ENCODE data around the gene FGF2. TPM values are rescaled to one million over a fixed set of nuclear protein-coding genes. Genes with fewer than 3 reads are reported as not detected.

Gene FGF2
- total RNA-seq, 1 donor from 2014 or later = 4.1 TPM

GRCh38 chr4:122815248-122815647 is 11.4 kb upstream of the FGF2 start:
- Histone ChIP-seq H3K27me3 (ENCODE audit: low read depth) (no peaks in the 10 kb centered on the region), H3K27ac (replicated peaks) (no peak overlapping the region), H3K4me1 (peaks cover 7% of the 10 kb centered on the region), H3K4me3 (no peak overlapping the region), H3K36me3 (no peaks in the 10 kb centered on the region), H3K9me3 (replicated peaks) (no peaks in the 10 kb centered on the region)
- intact Hi-C loops (cut with micrococcal nuclease) = no loop called here
- no peak for DNase-seq
- TF ChIP-seq, protein P1, sequence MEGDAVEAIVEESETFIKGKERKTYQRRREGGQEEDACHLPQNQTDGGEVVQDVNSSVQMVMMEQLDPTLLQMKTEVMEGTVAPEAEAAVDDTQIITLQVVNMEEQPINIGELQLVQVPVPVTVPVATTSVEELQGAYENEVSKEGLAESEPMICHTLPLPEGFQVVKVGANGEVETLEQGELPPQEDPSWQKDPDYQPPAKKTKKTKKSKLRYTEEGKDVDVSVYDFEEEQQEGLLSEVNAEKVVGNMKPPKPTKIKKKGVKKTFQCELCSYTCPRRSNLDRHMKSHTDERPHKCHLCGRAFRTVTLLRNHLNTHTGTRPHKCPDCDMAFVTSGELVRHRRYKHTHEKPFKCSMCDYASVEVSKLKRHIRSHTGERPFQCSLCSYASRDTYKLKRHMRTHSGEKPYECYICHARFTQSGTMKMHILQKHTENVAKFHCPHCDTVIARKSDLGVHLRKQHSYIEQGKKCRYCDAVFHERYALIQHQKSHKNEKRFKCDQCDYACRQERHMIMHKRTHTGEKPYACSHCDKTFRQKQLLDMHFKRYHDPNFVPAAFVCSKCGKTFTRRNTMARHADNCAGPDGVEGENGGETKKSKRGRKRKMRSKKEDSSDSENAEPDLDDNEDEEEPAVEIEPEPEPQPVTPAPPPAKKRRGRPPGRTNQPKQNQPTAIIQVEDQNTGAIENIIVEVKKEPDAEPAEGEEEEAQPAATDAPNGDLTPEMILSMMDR (IDR thresholded peaks at IDR 0.05; ENCODE audit: borderline replicate concordance) = no peak

DNA sequence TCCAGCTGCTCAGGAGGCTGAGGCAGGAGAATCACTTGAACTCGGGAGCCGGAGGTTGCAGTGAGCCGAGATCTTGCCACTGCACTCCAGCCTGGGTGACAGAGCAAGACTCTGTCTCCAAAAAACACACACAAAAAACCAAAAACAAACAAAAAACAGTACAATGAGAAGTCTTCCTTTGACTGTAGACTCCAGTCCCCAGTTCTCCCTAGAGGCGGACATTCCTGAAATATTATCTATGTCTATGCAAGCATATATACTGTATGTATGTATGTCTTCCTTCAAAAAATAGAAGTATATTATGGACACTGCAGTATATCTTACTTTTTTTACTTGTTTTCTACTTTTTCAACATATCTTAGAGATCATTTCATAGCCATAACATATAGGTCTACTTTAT is 10.2 kb upstream of the FGF2 start:
- intact Hi-C loops (cut with micrococcal nuclease) = no loop called here

DNA sequence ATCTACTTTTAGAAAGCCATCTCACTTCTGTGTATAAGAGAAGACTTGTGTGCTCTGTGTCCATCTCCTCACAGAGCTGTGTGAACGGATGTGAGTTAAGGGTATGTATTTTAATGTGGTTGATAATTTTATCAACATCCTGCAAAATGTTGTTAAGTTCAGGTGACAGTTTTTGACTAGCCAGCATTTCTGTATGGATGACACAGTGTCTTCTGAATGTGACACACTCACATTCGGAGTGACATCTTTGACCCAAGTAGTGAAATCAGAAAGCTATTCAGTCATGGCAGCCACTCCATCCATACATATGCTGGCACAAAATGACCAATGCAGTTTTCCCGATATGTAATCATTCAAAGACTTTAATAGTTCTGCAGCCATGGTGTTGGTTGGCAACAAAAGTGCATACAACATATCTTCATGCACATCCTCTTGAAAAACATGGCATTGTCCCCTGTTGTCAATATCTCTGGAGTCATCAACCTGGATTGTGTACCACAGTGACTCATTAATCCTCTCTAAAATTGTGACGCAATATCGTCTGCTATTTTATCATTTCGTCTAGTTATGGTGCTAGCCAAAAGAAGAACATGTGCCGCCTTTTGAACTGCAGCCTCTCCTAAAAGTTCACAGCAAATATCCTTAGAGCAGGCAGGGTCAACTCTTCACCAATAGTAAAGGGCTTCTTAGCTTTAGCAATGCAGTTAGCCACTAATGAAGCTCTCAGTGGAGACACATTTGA is 6.8 kb upstream of the FGF2 start:
- no peaks in the 10 kb centered on the region for H3K36me3 ChIP-seq
- TF ChIP-seq, protein P1 (IDR thresholded peaks at IDR 0.05; ENCODE audit: borderline replicate concordance) = no peak
- H3K27me3 ChIP-seq (ENCODE audit: low read depth) = no peaks in the 10 kb centered on the region
- H3K27ac ChIP-seq (replicated peaks) = no peak overlapping the region
- no peaks in the 10 kb centered on the region for H3K9me3 ChIP-seq (replicated peaks)
- DNase-seq = no peak
- peaks cover 6% of the 10 kb centered on the region for H3K4me1 ChIP-seq
- intact Hi-C loops (cut with micrococcal nuclease) = no loop called here
- H3K4me3 ChIP-seq = no peak overlapping the region

More for the DNA sequence above, 10.2 kb upstream of the FGF2 start:
- Histone ChIP-seq H3K9me3 (replicated peaks) (no peaks in the 10 kb centered on the region), H3K4me1 (no peaks in the 10 kb centered on the region), H3K27me3 (ENCODE audit: low read depth) (no peaks in the 10 kb centered on the region), H3K36me3 (no peaks in the 10 kb centered on the region), H3K4me3 (no peak overlapping the region), H3K27ac (replicated peaks) (no peak overlapping the region)
- no peak for DNase-seq
- TF ChIP-seq, protein P1 (IDR thresholded peaks at IDR 0.05; ENCODE audit: borderline replicate concordance) = no peak

DNA sequence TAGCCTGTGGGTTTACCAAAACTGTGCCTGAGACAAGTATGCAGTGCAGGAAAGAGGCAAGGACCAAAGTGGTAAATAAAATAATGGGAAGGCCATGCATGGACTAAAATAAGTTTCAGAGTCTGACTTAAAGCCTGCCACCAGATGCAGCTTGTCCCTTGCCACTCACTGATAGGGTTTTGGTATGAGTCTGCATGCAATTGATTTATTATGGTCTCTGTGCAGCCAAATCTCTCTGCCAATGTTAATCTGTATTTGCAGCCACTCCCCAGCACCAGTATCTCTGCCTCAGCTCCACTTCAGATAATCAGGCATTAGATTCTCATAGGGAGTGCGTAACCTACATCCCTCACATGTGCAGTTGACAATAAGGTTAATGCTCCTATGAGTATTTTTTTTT is 5.5 kb upstream of the FGF2 start:
- no peak overlapping the region for H3K4me3 ChIP-seq
- no peak overlapping the region for H3K27ac ChIP-seq (replicated peaks)
- no peaks in the 10 kb centered on the region for H3K27me3 ChIP-seq (ENCODE audit: low read depth)
- DNase-seq = no peak
- no peaks in the 10 kb centered on the region for H3K9me3 ChIP-seq (replicated peaks)
- H3K4me1 ChIP-seq = peaks cover 7% of the 10 kb centered on the region
- no peaks in the 10 kb centered on the region for H3K36me3 ChIP-seq
- TF ChIP-seq, protein P1 (IDR thresholded peaks at IDR 0.05; ENCODE audit: borderline replicate concordance) = no peak
- intact Hi-C loops (cut with micrococcal nuclease) = no loop called here

DNA sequence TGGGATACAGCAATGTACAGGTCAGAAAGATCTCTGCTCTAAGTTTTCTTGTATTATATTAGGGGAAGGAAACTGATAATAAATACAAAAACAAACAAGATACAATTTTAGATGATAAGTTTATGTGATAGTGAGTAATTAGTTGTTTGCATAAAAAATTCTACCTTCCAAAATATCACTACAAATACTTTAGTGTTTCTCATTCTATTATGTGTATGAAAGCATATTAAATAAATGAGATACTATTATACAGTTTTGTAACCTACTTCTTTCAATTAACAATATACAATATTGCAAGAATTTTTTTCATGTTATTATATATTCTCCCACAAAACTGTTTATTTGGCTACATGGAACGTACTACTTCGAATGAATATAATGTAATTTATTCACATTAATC is 4.2 kb upstream of the FGF2 start:
- Histone ChIP-seq H3K9me3 (replicated peaks) (no peaks in the 10 kb centered on the region), H3K27me3 (ENCODE audit: low read depth) (no peaks in the 10 kb centered on the region), H3K36me3 (no peaks in the 10 kb centered on the region), H3K27ac (replicated peaks) (no peak overlapping the region), H3K4me1 (peaks cover 18% of the 10 kb centered on the region), H3K4me3 (no peak overlapping the region)
- TF ChIP-seq, protein P1 (IDR thresholded peaks at IDR 0.05; ENCODE audit: borderline replicate concordance) = no peak
- DNase-seq = no peak
- intact Hi-C loops (cut with micrococcal nuclease) = no loop called here

All from left ventricle myocardium inferior (tissue), 1 donor.